ENCODE results near the gene C2orf66. TPM values are rescaled to one million over a fixed set of nuclear protein-coding genes. Genes with fewer than 3 reads are reported as not detected.

C2orf66 gene
- total RNA-seq, 1 donor from 2014 or later: 0.54 TPM

GRCh38 chr2:196823750-196824522 is 14.8 kb upstream of the C2orf66 start:
- FAIRE-seq (peak; percentile 97), DNase-seq (ENCODE audit: low read depth) (peak; percentile 87)
- Histone ChIP-seq H3K4me2 (ENCODE audit: low read length) (peak overlapping the region; percentile 50), H3K27ac (ENCODE audit: low read depth, low read length) (peak overlapping the region; percentile 14), H3K4me3 (ENCODE audit: insufficient read depth, low read depth, low read length) (no peak overlapping the region), H3K27me3 (ENCODE audit: insufficient read depth, low read length) (no peaks in the 10 kb centered on the region), H3K36me3 (ENCODE audit: insufficient read depth, low read length) (no peaks in the 10 kb centered on the region), H3K4me1 (ENCODE audit: insufficient read depth, low read length) (peaks cover 10% of the 10 kb centered on the region), H2AFZ (ENCODE audit: low read depth, low read length) (no peak overlapping the region), H3K79me2 (ENCODE audit: insufficient read depth, low read length) (no peaks in the 10 kb centered on the region), H3K9me3 (ENCODE audit: insufficient read depth, low read depth, low read length) (peaks cover 4% of the 10 kb centered on the region), H3K9ac (ENCODE audit: low read length) (no peak overlapping the region), H4K20me1 (ENCODE audit: insufficient read depth, low read length) (no peaks in the 10 kb centered on the region)
- TF ChIP-seq EZH2 (IDR thresholded peaks at IDR 0.05; ENCODE audit: insufficient read depth, low read length) (no peak), CTCF (IDR thresholded peaks at IDR 0.05; ENCODE audit: insufficient read depth, low read depth, low read length) (no peak)
- Mint-ChIP-seq H3K27ac (ENCODE audit: unreplicated experiment) (peak overlapping the region; percentile 80), H3K36me3 (ENCODE audit: low read depth, unreplicated experiment) (peaks cover 2% of the 10 kb centered on the region), H3K27me3 (ENCODE audit: low read depth, unreplicated experiment) (no peaks in the 10 kb centered on the region), H3K4me3 (ENCODE audit: unreplicated experiment) (no peak overlapping the region), H3K4me1 (ENCODE audit: low read depth, unreplicated experiment) (peaks cover 14% of the 10 kb centered on the region), H3K9me3 (ENCODE audit: unreplicated experiment) (peaks cover 7% of the 10 kb centered on the region)

- Histone ChIP-seq H4K20me1 (ENCODE audit: insufficient read depth, low read length) (no peaks in the 10 kb centered on the region), H3K4me1 (ENCODE audit: insufficient read depth, low read length) (peaks cover 10% of the 10 kb centered on the region), H3K79me2 (ENCODE audit: insufficient read depth, low read length) (no peaks in the 10 kb centered on the region), H3K27me3 (ENCODE audit: insufficient read depth, low read length) (no peaks in the 10 kb centered on the region), H2AFZ (ENCODE audit: low read depth, low read length) (no peak overlapping the region), H3K9ac (ENCODE audit: low read length) (no peak overlapping the region), H3K36me3 (ENCODE audit: insufficient read depth, low read length) (no peaks in the 10 kb centered on the region), H3K4me3 (ENCODE audit: insufficient read depth, low read depth, low read length) (no peak overlapping the region), H3K4me2 (ENCODE audit: low read length) (no peak overlapping the region), H3K9me3 (ENCODE audit: insufficient read depth, low read depth, low read length) (peaks cover 7% of the 10 kb centered on the region), H3K27ac (ENCODE audit: low read depth, low read length) (no peak overlapping the region)
- TF ChIP-seq CTCF (IDR thresholded peaks at IDR 0.05; ENCODE audit: insufficient read depth, low read depth, low read length): no peak
- no peak for TF ChIP-seq EZH2 (IDR thresholded peaks at IDR 0.05; ENCODE audit: insufficient read depth, low read length)
- DNase-seq (ENCODE audit: low read depth) (peak; percentile 47), FAIRE-seq (no peak)
- Mint-ChIP-seq H3K27ac (ENCODE audit: unreplicated experiment) (no peak overlapping the region), H3K36me3 (ENCODE audit: low read depth, unreplicated experiment) (peaks cover 3% of the 10 kb centered on the region), H3K27me3 (ENCODE audit: low read depth, unreplicated experiment) (no peaks in the 10 kb centered on the region), H3K4me1 (ENCODE audit: low read depth, unreplicated experiment) (peaks cover 11% of the 10 kb centered on the region), H3K9me3 (ENCODE audit: unreplicated experiment) (peaks cover 24% of the 10 kb centered on the region), H3K4me3 (ENCODE audit: unreplicated experiment) (no peak overlapping the region)
These were observed 12.0 kb upstream of the C2orf66 start for GRCh38 chr2:196821195-196821594.

GRCh38 chr2:196808083-196808665 is 981 bp downstream of the C2orf66 start:
- no peak overlapping the region for H3K9ac ChIP-seq (ENCODE audit: low read length)
- DNase-seq (ENCODE audit: low read depth) (no peak), FAIRE-seq (no peak)
- Mint-ChIP-seq H3K27me3 (ENCODE audit: low read depth, unreplicated experiment) (peaks cover 5% of the 10 kb centered on the region), H3K4me1 (ENCODE audit: low read depth, unreplicated experiment) (no peaks in the 10 kb centered on the region), H3K36me3 (ENCODE audit: low read depth, unreplicated experiment) (no peaks in the 10 kb centered on the region), H3K9me3 (ENCODE audit: unreplicated experiment) (no peaks in the 10 kb centered on the region), H3K27ac (ENCODE audit: unreplicated experiment) (no peak overlapping the region), H3K4me3 (ENCODE audit: unreplicated experiment) (no peak overlapping the region)
- TF ChIP-seq EZH2 (IDR thresholded peaks at IDR 0.05; ENCODE audit: insufficient read depth, low read length) (no peak), CTCF (IDR thresholded peaks at IDR 0.05; ENCODE audit: insufficient read depth, low read depth, low read length) (no peak)
- H3K9me3 ChIP-seq (ENCODE audit: insufficient read depth, low read depth, low read length): no peaks in the 10 kb centered on the region
- H3K27ac ChIP-seq (ENCODE audit: low read depth, low read length): no peak overlapping the region
- H3K4me3 ChIP-seq (ENCODE audit: insufficient read depth, low read depth, low read length): no peak overlapping the region
- H2AFZ ChIP-seq (ENCODE audit: low read depth, low read length): no peak overlapping the region
- H3K4me1 ChIP-seq (ENCODE audit: insufficient read depth, low read length): no peaks in the 10 kb centered on the region
- H3K4me2 ChIP-seq (ENCODE audit: low read length): no peak overlapping the region
- H3K36me3 ChIP-seq (ENCODE audit: insufficient read depth, low read length): no peaks in the 10 kb centered on the region
- no peaks in the 10 kb centered on the region for H3K27me3 ChIP-seq (ENCODE audit: insufficient read depth, low read length)
- no peaks in the 10 kb centered on the region for H4K20me1 ChIP-seq (ENCODE audit: insufficient read depth, low read length)
- no peaks in the 10 kb centered on the region for H3K79me2 ChIP-seq (ENCODE audit: insufficient read depth, low read length)
